Ascending aorta (tissue), 2 donors: ENCODE measurements around the gene GAS2L1. TPM values are rescaled to one million over a fixed set of nuclear protein-coding genes. Genes with fewer than 3 reads are reported as not detected.

ENCODE experiments used
- DNase-seq, 2 donors: peaks; one replicate each; pipeline ENCODE4 v3.0.0-alpha.2; 2019; ENCODE audit warnings: low spot score in 2 of 2
- H3K27ac ChIP-seq, 2 donors: fragments of 200-600 bp; sonication (generic); one replicate each; pipeline ENCODE4 v1.5.1; 2016 to 2017; ENCODE audit warnings: mild to moderate bottlenecking in 1 of 2
- H3K27me3 ChIP-seq: fragments of 200-600 bp; sonication (generic); one replicate; pipeline ENCODE4 v1.5.1; 2017
- H3K36me3 ChIP-seq, 2 donors: fragments of 200-600 bp; sonication (generic); one replicate each; pipeline ENCODE4 v1.5.1; 2016
- H3K4me1 ChIP-seq, 2 donors: fragments of 200-600 bp; sonication (generic); one replicate each; pipeline ENCODE4 v1.5.1; 2016 to 2017; ENCODE audit warnings: mild to moderate bottlenecking in 1 of 2
- H3K4me3 ChIP-seq, 2 donors: fragments of 200-600 bp; sonication (generic); one replicate each; pipeline ENCODE4 v1.5.1; 2016 to 2017; ENCODE audit warnings: mild to moderate bottlenecking in 1 of 2
- H3K9me3 ChIP-seq, 2 donors: fragments of 200-600 bp; sonication (generic); one replicate each; pipeline ENCODE4 v1.5.1; 2016
- CTCF ChIP-seq, 3 experiments: fragments of 200-600 bp in 2 of 3; fragments of 450-650 bp in 1 of 3; sonication (generic) in 2 of 3; IDR thresholded peaks; one replicate each; pipeline ENCODE4 v1.5.1; 2016 to 2019; ENCODE audit warnings: antibody characterized with exemption in 3 of 3, mild to moderate bottlenecking in 1 of 3, moderate library complexity in 1 of 3
- intact Hi-C: fragments of 100-400 bp; cut with DNase I; formaldehyde crosslinking; loops from one replicate; pipeline ENCODE4 v1.15.1; 2023
- total RNA-seq: library from RNA; depleted of rRNA; stranded (reverse); fragments of >200 nt; gene quantifications from one replicate; pipeline ENCODE4 v1.1.0, GENCODE V29; 2016

The GAS2L1 gene
- total RNA-seq, 1 donor from 2014 or later, result 99.3 TPM

- intact Hi-C loops, result loop anchor here (1.0 to 5.0 kb wide), 2 partner anchors 39 to 1155 kb away; partner anchors contain the start of gene GAS2L1
Observed at GRCh38 chr22:29267462-29267857, 39.0 kb upstream of the GAS2L1 start.

GRCh38 chr22:29267858-29268510, 38.5 kb upstream of the GAS2L1 start, which contains the start of the genes EWSR1 and RHBDD3:
Gene EWSR1, plus strand, starts transcription at chr22:29268268. Its CDS starts 69 bp downstream, at chr22:29268337.
Gene RHBDD3, minus strand, starts transcription at chr22:29267981. Its CDS starts 2,355 bp downstream, at chr22:29265626.
- Histone ChIP-seq H3K4me1 (peaks cover 6 to 47% of the 10 kb centered on the region in 2 donors), H3K9me3 (no peaks in the 10 kb centered on the region), H3K27me3 (no peaks in the 10 kb centered on the region), H3K4me3 (peak within 1 kb of the TSS; percentile 76 to 98), H3K36me3 (peaks cover 4 to 19% of the 10 kb centered on the region in 2 donors), H3K27ac (peak within 1 kb of the TSS; percentile 96 to 99)
- intact Hi-C loops, result loop anchor here (1.0 to 5.0 kb wide), 2 partner anchors 38 to 1154 kb away; partner anchors contain the start of gene GAS2L1
- no peak for TF ChIP-seq CTCF (IDR thresholded peaks at IDR 0.05)
- peak; percentile 88 to 97 for DNase-seq

More at GRCh38 chr22:29267462-29267857, 39.0 kb upstream of the GAS2L1 start:
- H3K27ac ChIP-seq, result peak overlapping the region; percentile 96 to 99
- no peak for TF ChIP-seq CTCF (IDR thresholded peaks at IDR 0.05)
- H3K9me3 ChIP-seq, result no peaks in the 10 kb centered on the region
- no peak for DNase-seq
- peak overlapping the region; percentile 76 to 98 for H3K4me3 ChIP-seq
- peaks cover 6 to 41% of the 10 kb centered on the region in 2 donors for H3K4me1 ChIP-seq
- peaks cover 3 to 14% of the 10 kb centered on the region in 2 donors for H3K36me3 ChIP-seq
- no peaks in the 10 kb centered on the region for H3K27me3 ChIP-seq

- intact Hi-C loops, result loop anchor here (5.0 kb wide), 1 partner anchor 1154 kb away; no protein-coding TSS in a partner anchor
- TF ChIP-seq CTCF (IDR thresholded peaks at IDR 0.05), result no peak
- Histone ChIP-seq H3K9me3 (no peaks in the 10 kb centered on the region), H3K27ac (peak overlapping the region; percentile 96 to 99), H3K27me3 (no peaks in the 10 kb centered on the region), H3K4me3 (peak overlapping the region; percentile 76 to 98), H3K36me3 (peaks cover 9 to 24% of the 10 kb centered on the region in 2 donors), H3K4me1 (peaks cover 6 to 47% of the 10 kb centered on the region in 2 donors)
- DNase-seq, result peak in 1 of 2 donors; percentile 74
Observed at GRCh38 chr22:29268511-29269229, 37.8 kb upstream of the GAS2L1 start.

- intact Hi-C loops, result loop anchor here (5.0 kb wide), 1 partner anchor 1153 kb away; no protein-coding TSS in a partner anchor
- TF ChIP-seq CTCF (IDR thresholded peaks at IDR 0.05), result no peak
- Histone ChIP-seq H3K4me1 (peaks cover 6 to 47% of the 10 kb centered on the region in 2 donors), H3K4me3 (peak overlapping the region; percentile 76 to 98), H3K27ac (peak overlapping the region; percentile 96 to 99), H3K27me3 (no peaks in the 10 kb centered on the region), H3K9me3 (no peaks in the 10 kb centered on the region), H3K36me3 (peaks cover 15 to 27% of the 10 kb centered on the region in 2 donors)
- no peak for DNase-seq
Observed at GRCh38 chr22:29269230-29269604, 37.2 kb upstream of the GAS2L1 start.

GRCh38 chr22:29269731-29270474, 36.5 kb upstream of the GAS2L1 start:
- Histone ChIP-seq H3K9me3 (no peaks in the 10 kb centered on the region), H3K27ac (peak overlapping the region; percentile 50 to 96), H3K4me1 (peaks cover 6 to 47% of the 10 kb centered on the region in 2 donors), H3K4me3 (peak overlapping the region; percentile 76 to 98), H3K27me3 (no peaks in the 10 kb centered on the region), H3K36me3 (peaks cover 17 to 33% of the 10 kb centered on the region in 2 donors)
- intact Hi-C loops, result loop anchor here (5.0 kb wide), 1 partner anchor 1152 kb away; no protein-coding TSS in a partner anchor
- no peak for TF ChIP-seq CTCF (IDR thresholded peaks at IDR 0.05)
- no peak for DNase-seq
